Adrenal gland (tissue), 12 donors: ENCODE results near the gene CACNG6. TPM values are rescaled to one million over a fixed set of nuclear protein-coding genes. Genes with fewer than 3 reads are reported as not detected.

Experiments
- DNase-seq, 7 donors: peaks; one replicate each; pipeline ENCODE4 v3.0.0-alpha.2; 2019 to 2020
- H3K27ac ChIP-seq, 5 donors: fragments of 200-600 bp; sonication (generic) in 4 of 5; 1 replicate in 3 of 5; 2 replicates in 2 of 5; pipeline versions ENCODE4 v1.5.1 to v1.8.0; 2016 to 2020; ENCODE audit warnings: mild to moderate bottlenecking in 1 of 5
- H3K27me3 ChIP-seq: fragments of 200-600 bp; 2 replicates; pipeline ENCODE4 v1.8.0; 2021
- H3K36me3 ChIP-seq, 2 donors: fragments of 200-600 bp; replicated peaks in 1 of 2; 1 replicate in 1 of 2; 2 replicates in 1 of 2; pipeline versions ENCODE4 v1.5.1 to v1.8.0; 2018 to 2022
- H3K4me1 ChIP-seq, 2 donors: fragments of 200-600 bp; replicated peaks in 1 of 2; 1 replicate in 1 of 2; 2 replicates in 1 of 2; pipeline versions ENCODE4 v1.5.1 to v1.8.0; 2018 to 2021
- H3K4me3 ChIP-seq, 4 donors: fragments of 200-600 bp; sonication (generic) in 3 of 4; one replicate each; pipeline ENCODE4 v1.5.1; 2016 to 2018
- H3K9me3 ChIP-seq, 3 donors: fragments of 200-600 bp; sonication (generic) in 1 of 3; replicated peaks in 1 of 3; 1 replicate in 2 of 3; 2 replicates in 1 of 3; pipeline versions ENCODE4 v1.5.1 to v1.8.0; 2016 to 2021
- CTCF ChIP-seq, 6 experiments: fragments of 450-650 bp in 4 of 6; fragments of 200-600 bp in 2 of 6; sonication (generic) in 1 of 6; IDR thresholded peaks; 1 replicate in 5 of 6; 2 replicates in 1 of 6; pipeline versions ENCODE4 v1.5.1 to v1.8.0; 2016 to 2021; ENCODE audit warnings: antibody characterized with exemption in 6 of 6, mild to moderate bottlenecking in 2 of 6, moderate library complexity in 1 of 6
- POLR2A ChIP-seq, 2 donors: fragments of 450-650 bp; IDR thresholded peaks; one replicate each; pipeline ENCODE4 v1.6.1; 2017; ENCODE audit warnings: antibody characterized with exemption in 2 of 2, mild to moderate bottlenecking in 2 of 2, moderate library complexity in 1 of 2
- WGBS, 4 donors: extraction: QIAGEN DNeasy Blood & Tissue Kit in 2 of 4; methylation state at CpG; one replicate each; pipeline versions ENCODE4 v1.1.5 to v1.1.7; 2013 to 2017; 5-methylcytosine and 5-hydroxymethylcytosine counted together
- intact Hi-C, 2 donors: fragments of 100-400 bp; cut with DNase I; formaldehyde crosslinking; loops; one replicate each; pipeline versions ENCODE4 v1.14.1 to v1.15.0; 2022 to 2023
- polyA plus RNA-seq, 3 donors: library from polyadenylated mRNA; stranded (reverse); fragments of 200-250 nt in 2 of 3; fragments of 350-450 nt in 1 of 3; fragmentation: Illumina TruSeq in 1 of 3; extraction: RNeasy Lipid Tissue Mini Kit (QIAGEN cat#74804) in 1 of 3; gene quantifications; one replicate each; pipeline ENCODE4 v1.2.3, GENCODE V29; 2013 to 2014
- total RNA-seq, 9 donors: library from RNA; depleted of rRNA in 4 of 9; stranded (reverse); fragments of >200 nt in 4 of 9; fragments of 120-200 nt in 1 of 9; fragmentation: NEBNext Ultra II Directional in 1 of 9; extraction: Animal tissue kit (Norgen Biotek cat#: 25700) in 1 of 9; gene quantifications; one replicate each; pipeline versions ENCODE4 v1.1.0 to v1.2.4, GENCODE V29; 2013 to 2023
- donor health status: healthy with polysubstance abuse.
- donor health status: Bipolar disorder and iron deficiency.
- donor health status: DM: yes; HTN: yes; CAD: no.
- donor health status: DM: no; HTN: no; CAD: no.
- donor health status: DM: no; HTN: no; CAD: no.
- donor health status: DM: yes; HTN: yes; CAD: no.

Gene CACNG6
- total and polyA plus RNA-seq, 12 donors: not detected

DNA sequence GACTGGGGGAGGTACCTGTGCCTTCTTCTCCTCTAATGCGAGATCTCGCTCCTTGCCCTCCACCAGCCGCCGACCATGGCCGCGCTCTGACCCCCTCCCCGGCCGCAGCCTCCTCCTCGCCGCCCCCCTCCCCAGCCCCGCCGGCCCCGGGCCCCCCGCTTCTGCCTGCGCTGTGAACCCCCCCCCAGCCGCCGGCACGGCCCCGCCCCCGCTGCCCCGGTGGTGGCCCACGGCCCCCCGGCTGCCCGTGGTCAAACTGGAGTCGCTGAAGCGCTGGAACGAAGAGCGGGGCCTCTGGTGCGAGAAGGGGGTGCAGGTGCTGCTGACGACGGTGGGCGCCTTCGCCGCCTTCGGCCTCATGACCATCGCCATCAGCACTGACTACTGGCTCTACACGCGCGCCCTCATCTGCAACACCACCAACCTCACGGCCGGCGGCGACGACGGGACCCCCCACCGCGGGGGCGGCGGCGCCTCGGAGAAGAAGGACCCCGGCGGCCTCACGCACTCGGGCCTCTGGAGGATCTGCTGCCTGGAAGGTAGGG is 28.5 kb upstream of the CACNG6 start, which contains the start of gene CACNG8:
Gene CACNG8, plus strand, starts transcription at position 51 of the 545 bp plus-strand sequence.
- TF ChIP-seq CTCF (IDR thresholded peaks at IDR 0.05): no peak
- TF ChIP-seq POLR2A (IDR thresholded peaks at IDR 0.05): no peak
- DNase-seq: no peak
- H3K27ac ChIP-seq: no peak within 1 kb of the TSS
- WGBS, 4 donors: 0 to 3% (median 2%) methylated on average over 5 to 54 of the region's 55 CpGs
- H3K27me3 ChIP-seq: peaks cover 33% of the 10 kb centered on the region
- intact Hi-C loops: no loop called here
- H3K9me3 ChIP-seq: no peaks in the 10 kb centered on the region
- no peak within 1 kb of the TSS for H3K4me3 ChIP-seq
- no peaks in the 10 kb centered on the region for H3K36me3 ChIP-seq
- H3K4me1 ChIP-seq: no peaks in the 10 kb centered on the region

GRCh38 chr19:53965091-53965490 is 26.3 kb upstream of the CACNG6 start:
- WGBS, 4 donors: 52 to 56% (median 56%) methylated on average over 11 of the region's 11 CpGs
- Histone ChIP-seq H3K27me3 (peaks cover 25% of the 10 kb centered on the region), H3K36me3 (no peaks in the 10 kb centered on the region), H3K4me1 (no peaks in the 10 kb centered on the region), H3K9me3 (no peaks in the 10 kb centered on the region), H3K27ac (no peak overlapping the region), H3K4me3 (no peak overlapping the region)
- no peak for DNase-seq
- TF ChIP-seq POLR2A (IDR thresholded peaks at IDR 0.05): no peak
- no peak for TF ChIP-seq CTCF (IDR thresholded peaks at IDR 0.05)
- intact Hi-C loops: no loop called here

- H3K27ac ChIP-seq: no peak overlapping the region
- WGBS, 4 donors: 48 to 54% (median 50%) methylated on average over 7 of the region's 7 CpGs
- H3K27me3 ChIP-seq: peaks cover 18% of the 10 kb centered on the region
- intact Hi-C loops: no loop called here
- H3K4me3 ChIP-seq: no peak overlapping the region
- no peak for DNase-seq
- TF ChIP-seq POLR2A (IDR thresholded peaks at IDR 0.05): no peak
- TF ChIP-seq CTCF (IDR thresholded peaks at IDR 0.05): no peak
- no peaks in the 10 kb centered on the region for H3K36me3 ChIP-seq
- no peaks in the 10 kb centered on the region for H3K4me1 ChIP-seq
- no peaks in the 10 kb centered on the region for H3K9me3 ChIP-seq
Measured at GRCh38 chr19:53966931-53967330, 24.5 kb upstream of the CACNG6 start.

GRCh38 chr19:53969366-53969765 is 22.1 kb upstream of the CACNG6 start:
- Histone ChIP-seq H3K4me3 (no peak overlapping the region), H3K27me3 (peaks cover 7% of the 10 kb centered on the region), H3K9me3 (no peaks in the 10 kb centered on the region), H3K27ac (no peak overlapping the region), H3K36me3 (no peaks in the 10 kb centered on the region), H3K4me1 (no peaks in the 10 kb centered on the region)
- no peak for DNase-seq
- TF ChIP-seq POLR2A (IDR thresholded peaks at IDR 0.05): no peak
- TF ChIP-seq CTCF (IDR thresholded peaks at IDR 0.05): no peak
- intact Hi-C loops: no loop called here
- 65 to 89% (median 79%) methylated on average over 4 to 6 of the region's 6 CpGs for WGBS, 4 donors
